Embryonic facial prominence (tissue), 1 donor: ENCODE results near the gene BMP6.

Experiments used
- DNase-seq: peaks from one replicate; pipeline ENCODE4 v3.0.0-alpha.2; 2016; ENCODE audit errors: extremely low spot score

BMP6 gene

DNA sequence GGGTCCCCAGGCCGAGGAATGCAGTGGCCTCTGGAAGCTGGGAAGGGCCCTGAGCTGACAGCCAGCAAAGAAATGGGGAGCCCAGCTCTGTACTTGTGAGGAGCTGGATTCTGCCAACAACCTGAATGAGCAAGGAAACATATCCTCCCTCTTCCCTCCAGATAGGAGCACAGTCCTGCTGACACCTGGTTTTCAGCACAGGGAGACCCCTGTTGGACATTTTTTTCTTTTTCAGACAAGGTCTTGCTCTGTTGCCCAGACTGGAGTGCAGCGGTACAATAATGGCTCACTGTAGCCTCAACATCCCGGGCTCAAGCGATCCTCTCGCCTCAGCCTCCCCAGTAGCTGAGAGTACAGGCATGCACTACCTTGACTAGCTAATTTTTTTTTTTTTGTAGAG, 21.5 kb downstream of the BMP6 start:
- no peak for DNase-seq

DNA sequence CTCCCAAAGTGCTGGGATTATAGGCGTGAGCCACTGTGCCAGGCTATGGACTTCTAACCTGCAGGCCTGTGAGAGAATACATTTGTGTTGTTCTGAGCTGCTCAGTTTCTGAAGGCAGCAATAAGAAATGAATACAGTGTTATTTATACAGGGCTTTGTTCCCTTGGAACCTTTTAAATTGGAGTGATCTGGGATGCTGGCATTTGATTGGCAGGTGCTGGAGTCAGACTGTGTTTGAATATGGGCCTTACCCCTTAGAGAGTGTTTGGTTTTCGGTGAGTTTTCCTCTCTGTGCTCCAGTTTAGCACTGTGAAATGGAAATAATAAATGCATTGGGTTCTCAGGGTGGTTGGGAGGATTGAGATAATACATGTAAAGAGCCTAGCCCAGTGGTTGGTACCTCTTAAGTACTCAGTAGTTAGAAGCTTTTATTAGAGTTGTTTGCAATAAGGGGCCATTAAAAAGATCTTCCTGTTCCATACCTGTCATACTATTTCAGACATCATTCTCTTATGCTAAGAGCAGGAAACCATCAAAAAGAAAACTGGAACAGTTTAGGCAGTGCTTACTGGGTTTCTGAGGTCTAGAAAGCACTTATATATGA, 22.1 kb downstream of the BMP6 start:
- no peak for DNase-seq

DNA sequence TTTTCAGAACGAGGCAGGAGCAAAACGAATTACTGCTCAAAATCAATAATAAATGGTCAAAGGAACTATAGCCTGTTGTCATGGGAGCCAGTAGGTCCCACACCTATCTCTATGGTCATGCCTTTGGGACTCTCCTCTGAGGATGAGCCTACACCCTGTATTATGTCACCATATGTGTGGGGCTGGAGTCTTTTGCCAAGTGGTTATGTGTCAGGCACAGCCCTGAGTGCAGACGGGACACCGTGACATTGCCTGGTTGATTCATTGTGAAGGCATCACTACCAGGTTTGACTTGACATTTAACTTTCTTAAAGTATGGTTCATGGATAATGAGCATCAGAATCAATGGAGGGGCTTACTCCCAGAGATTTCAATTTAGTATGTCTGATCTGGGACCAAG, 23.6 kb downstream of the BMP6 start:
- no peak for DNase-seq

DNA sequence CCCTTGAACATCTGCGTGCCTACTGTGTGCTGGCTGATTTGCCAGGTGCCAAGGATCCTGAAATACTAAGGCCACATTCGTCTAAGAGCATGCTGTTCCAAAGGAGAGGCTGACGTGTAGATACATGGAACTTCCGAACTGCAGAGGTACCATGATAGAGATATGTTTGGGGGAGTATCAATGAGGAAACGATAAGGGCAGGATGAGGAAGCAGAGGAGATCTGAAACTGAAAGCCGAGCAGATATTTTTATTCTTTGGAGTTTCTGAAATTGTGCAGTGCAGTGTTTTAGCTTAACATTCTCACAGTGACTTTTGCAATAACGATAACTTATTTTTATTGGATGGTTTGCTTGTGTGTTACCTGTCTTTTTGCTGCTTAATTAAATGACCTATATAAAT, 24.3 kb downstream of the BMP6 start:
- DNase-seq: no peak

DNA sequence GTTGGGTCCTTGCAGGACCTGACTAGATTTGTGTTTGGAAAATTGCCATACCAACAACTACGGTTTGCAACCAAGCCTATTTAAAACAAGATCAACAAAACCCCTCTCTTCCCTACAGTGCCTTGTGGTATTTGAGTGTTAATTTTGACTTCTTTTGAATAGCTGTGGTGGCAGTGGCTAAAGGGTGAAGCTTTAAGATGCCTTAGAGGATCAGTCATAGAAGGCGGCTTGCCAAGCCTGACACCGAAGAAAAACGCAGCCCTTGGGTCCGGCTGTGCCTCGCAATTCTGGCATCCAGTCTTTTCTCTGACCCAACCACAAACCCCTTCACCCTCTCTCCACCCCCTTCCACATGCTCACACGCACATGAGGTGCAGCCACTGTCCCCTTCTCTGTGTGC, 32.6 kb downstream of the BMP6 start:
- DNase-seq: no peak

DNA sequence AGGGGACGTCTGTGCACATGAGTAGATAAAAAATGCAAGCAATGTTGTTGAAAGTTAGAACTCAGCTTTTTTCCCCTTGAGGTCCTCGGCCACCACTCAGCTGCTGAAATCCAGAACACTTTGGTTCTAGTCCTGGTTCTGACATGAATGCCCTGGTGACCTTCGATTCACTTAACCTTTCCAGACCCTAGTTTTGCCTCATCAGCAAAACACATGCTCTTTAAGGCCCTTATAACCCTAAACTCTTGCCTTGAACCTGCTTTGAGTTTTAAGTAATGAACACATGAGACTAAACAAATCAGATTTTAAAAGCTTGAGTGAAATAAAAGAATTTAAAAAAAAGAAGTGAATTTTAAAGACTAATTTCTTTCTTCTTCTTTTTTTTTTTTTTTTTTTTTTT, 33.4 kb downstream of the BMP6 start:
- DNase-seq: no peak

DNA sequence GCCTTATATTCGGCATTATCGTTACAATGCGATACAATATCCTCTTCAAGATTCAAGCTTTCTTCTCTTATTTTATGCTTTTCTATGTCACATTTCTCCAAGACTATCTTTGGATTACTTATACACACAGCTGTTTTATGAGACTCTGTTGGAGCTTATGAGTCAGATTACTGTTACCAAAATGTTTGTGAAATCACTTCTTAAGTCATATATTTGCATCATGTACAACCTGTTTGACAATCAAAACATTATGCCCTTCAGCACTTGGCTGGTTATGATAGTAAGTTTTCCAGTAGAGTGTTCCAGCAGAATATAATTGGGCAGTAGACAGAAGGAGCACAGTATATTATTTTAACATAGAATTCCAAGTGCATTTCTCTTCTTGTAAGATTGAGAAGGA, 35.2 kb downstream of the BMP6 start:
- no peak for DNase-seq

DNA sequence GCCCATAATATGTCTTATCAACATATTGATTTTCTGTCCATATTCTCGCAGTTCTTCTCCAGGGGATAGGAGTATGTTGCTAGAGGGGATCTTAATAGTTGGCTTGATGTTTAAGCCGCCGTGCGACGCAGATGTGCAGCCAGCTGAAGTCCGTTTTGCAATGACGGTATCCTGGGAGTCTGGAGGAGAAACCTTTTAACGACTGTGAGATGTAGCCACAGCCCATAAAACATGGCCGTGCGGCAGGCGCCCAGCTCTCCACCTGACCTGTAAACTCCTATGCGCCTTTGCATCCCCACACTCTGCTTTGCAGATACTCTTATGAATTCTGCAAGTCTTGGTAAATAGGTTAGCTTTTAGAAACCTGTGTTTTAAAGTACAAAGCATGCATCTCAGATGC, 36.9 kb downstream of the BMP6 start:
- DNase-seq: no peak

DNA sequence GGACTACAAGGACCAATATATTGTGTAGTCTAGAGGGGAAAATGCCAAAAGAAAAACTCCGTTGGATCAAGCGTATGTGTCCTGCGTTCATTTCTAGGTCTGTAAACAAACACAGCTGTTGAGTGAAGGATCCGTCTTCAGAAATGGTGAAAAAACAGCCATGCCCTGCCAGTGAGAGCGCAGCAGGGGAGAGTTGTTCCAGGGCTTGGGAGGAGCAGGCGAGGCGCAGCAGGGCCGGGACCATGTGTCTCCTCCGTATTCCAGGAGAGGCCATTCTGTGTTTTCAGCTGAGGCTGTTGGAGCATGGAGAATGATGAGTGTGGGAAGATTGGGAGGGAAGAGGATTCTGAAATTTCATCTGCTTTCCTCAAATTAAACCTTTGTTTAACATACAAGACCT, 38.0 kb downstream of the BMP6 start:
- DNase-seq: no peak

DNA sequence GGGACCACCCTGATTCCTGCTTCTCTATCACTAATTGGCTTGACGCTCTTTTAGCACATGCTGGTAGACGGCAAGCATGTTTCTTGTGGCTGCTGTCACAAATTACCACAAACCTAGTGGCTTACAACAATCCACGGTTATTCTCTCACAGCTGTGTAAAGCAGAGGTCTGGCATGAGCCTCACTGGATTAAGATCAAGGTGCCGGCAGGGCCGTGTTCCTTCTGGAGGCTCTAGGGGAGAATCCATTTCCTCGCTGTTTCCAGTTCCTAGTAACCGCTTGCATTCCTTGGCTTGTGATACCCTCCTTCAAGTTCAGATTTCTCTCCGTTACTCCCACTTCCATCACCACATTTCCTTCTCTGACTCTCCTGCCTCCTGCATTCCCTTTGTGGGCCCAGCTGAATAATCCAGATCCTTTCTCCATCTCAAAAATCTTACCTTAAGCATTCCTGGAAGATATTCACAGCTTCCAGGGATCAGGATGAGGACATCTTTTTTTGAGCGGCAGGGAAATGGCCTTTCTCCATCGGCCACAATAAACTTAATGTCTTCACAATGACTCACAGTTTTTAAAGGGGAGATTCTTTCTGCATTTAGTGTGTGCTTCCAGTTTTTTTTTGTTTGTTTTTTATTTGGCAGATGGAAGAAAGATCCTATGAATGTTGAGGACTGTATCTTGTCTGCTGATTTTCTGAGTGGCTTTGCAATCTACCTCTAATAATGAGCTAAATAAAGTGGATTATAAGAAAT, 39.9 kb downstream of the BMP6 start:
- no peak for DNase-seq

DNA sequence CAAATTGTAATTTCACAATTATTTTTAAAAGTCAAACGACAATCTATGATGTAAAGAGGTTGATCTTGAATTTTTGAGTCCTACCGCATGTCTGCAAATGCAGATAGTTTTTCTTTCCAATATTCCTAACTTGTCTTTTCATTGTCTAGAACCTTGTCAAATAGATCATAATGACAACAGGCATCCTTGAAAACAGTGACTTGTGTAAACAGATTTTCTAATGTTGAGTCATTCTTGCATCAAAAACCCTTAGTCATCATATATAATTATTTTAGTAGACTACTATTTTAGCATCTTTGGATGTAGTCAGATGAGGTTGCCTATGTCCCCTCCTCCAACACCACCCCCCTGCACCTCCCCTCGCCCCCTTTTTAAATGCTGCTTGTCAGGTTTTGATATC, 43.8 kb downstream of the BMP6 start:
- no peak for DNase-seq

DNA sequence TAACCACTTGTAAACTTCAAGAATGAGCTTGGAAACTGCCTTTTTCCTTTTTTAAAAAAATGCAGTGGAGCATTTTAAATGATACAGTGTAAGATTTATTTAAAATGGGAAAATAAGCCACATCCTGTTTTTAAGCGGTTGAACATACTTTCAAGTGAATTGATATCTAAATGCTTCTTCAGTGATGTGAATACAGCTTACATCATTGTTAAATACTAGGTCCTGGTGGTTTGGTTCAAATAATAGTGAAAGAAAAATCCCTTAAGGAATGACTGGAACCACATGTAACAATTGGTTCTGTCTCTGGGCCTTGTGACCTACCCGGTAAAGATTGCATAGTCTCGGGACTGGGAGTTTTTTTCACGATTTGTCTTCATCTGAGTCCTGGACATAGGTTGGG, 44.2 kb downstream of the BMP6 start:
- DNase-seq: no peak

DNA sequence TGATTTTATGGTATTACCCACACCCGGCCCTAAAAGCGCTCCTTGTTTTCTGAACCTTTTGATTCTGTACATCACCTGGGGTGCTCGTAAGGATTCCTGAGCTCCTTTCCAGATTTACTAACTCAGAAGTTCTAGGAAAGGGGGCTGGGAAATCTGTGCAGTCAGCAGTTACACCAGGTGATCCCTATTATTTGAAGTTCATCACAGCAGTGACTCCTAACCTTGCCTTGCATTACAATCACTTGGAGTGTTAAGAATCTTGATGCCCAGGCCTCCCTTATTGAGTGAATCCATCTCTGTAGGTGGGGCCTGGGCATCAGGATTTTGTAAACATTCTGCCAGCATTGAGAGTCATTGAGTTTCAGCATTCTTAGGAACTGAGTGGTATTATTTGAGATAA, 44.7 kb downstream of the BMP6 start:
- DNase-seq: no peak

DNA sequence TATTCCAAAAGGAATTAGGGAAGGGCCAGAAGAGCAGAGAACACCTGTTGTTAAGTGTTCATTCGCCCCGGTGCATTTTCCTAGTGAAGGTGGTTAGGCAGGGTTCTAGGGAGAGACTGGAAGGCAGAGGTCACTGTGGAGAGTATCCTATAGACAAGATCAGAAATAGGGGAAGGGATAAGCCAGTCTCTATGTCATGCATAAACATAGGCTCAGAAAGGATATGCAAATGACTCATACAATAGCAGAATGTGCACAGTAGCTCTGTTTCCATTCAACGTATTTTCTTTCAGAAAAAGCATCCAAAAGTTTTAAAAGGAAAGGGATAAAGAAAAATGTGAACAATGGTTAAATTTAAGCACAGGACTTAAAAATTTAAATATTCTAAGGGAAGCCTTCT, 47.4 kb downstream of the BMP6 start:
- DNase-seq: no peak

DNA sequence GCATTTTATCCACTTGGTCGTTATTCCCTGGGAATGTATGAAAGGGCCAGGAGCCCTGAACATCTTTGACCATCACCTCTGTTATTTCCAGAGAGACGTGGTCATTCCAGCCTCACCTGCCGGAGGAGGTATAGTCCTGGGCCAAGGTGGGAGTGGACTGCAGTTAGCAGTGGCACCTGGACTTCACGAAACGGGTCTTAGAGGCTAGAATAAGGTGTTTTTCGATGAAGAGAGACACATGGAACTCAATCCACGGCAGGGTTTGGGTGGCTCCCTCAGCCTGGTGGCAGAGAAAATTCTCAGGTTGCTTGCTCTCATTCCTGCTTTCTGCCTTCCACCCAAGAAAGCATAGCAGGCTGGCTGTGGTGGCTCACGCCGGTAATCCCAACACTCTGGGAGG, 48.0 kb downstream of the BMP6 start:
- DNase-seq: no peak

DNA sequence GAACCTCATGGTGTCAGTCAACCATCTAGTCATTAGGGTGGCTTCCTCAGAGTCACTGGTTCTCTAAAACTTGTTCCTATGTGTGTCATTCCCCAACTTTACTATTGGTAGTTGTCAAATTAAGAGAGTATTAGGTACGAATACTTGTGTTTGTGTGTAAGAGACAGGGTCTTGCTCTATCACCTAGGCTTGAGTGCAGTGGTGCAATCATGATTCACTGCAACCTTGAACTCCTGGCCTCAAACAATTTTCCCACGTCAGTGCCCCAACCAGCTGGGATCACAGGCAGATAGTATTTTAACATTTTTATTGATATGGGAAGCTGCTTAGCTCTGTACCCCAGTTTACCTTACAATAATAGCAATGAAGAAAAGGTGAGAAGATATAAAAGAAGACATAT, 50.6 kb downstream of the BMP6 start:
- DNase-seq: no peak

DNA sequence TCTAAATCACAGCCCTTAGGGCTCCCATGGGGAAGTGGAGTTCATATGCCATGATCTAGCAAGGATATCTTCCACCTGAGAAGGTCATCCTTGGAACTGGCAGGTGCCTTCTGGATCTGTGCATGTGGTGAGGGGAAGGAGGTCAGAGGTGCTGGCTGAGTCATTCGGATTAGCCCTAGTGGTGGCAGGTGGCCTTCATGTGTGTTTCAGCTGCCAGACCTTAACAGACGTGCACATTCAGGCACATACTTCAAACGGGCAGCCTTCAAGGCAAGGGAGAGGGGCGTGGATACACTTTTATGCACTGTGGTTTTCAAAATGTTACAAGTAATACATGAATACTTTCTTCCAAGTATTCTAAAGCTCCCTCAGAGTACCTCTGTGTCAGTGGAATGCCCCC, 51.2 kb downstream of the BMP6 start:
- DNase-seq: no peak

DNA sequence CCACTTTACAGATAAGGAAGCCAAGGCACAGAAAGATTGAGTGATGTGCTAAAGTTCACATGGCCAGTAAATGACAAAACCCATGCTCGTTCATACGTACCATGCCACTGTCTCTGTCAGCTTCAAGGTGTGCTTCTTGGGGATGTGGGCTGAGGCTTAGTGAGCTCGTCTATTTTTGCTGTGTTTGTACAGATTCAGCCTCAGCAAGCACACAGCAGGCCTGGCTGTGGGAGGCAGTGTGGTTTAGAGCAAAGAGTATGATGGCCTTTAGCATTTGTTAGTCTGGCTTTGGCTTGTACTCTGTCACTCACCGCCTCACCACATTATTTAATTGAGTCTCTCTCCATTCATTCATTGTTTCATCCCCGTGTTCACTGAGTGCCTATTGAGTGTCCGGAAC, 55.3 kb downstream of the BMP6 start:
- no peak for DNase-seq

DNA sequence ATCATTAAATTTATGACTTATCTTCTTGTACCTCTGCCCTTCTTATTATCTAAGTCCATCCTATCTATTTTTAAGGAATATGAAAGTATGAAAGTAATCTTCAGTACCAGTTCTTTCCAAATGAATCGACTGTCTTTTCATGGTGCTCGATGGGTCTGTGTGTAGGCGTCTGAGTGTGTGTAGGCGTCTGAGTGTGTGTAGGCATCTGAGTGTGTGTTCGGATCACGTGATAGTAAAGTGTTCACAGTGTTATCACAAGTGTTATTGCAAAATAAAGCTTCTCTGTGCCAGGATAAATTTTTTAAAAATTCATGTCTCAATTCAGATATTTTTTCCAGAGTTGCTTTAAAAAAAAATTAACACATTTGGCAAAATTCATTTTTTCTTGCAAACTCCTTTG, 58.3 kb downstream of the BMP6 start:
- no peak for DNase-seq

DNA sequence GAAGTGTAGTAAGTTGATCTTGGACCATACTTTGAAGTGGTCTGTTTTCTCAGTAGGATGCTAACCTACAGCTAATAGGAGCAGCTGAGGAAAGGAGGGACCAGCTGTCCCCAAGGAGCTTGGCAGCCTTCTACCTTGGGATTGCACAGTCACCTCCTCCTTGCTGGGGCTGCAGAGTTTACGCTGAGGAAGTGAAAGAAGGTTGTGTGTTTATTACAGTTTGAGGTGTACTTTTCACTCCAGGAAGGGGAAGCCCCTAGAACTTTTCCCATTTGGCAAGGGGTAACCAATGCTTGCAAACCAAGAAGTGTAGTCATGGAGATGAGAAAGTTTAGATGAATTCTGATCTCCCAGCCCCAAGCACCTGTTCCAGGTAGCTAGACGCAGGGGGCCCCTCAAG, 58.8 kb downstream of the BMP6 start:
- DNase-seq: no peak

DNA sequence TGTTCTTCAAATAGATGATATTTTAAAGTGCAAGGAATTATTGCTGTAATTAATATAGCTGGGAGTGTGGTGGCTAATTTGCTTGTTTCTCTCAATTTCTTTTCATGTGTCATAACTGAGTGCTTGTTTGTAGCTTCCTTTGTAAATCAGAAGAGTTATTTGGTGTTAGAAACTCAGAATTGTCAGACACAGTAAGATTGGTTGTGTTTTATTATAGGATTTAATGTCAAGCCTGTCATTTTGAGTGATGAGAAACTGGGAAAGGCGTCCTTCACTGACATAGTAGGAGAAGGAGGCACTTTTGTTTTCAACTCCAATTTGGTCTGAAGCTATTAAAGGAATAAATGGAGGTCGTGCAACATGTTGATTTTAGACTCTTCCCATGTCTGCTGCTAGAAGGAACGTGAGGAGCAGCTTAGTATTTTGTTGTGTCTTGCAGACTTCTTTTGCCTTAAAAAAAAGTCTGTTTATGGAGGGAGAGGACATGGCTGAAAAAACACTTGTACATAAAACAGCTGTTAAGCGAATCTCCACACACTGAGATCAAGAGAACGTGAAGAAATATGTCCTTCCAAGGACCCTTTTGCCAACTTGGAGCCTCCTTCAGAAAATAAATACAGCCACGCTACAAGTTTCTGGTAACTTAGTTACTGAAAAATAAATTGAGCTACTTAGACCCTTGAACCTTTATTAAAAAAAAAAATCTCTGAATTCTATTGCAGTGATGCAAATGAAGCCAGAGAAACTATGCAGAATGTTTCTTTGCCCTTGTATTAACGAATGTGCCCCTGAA, 59.5 kb downstream of the BMP6 start:
- DNase-seq: no peak

DNA sequence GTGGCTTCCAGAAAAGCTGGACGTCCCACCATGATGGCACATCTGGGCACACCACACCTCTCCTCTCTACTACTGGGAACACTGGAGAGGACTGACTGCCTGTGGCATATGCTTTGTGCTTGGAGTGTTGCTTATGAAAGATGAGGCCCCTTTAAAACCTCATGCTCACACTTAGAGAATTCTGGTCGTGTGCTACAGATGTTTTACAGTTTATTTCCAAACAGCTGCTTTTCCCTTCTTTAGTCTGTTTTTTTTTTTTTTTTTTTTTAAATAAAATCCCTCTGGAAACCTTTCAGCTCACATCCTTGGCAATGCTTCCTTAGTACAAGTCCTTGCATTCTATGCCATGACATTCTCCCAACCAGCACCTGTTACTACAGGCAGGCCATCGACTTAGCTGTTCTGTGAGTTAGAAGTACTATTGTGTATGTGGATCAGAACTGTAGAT, 60.3 kb downstream of the BMP6 start:
- no peak for DNase-seq

DNA sequence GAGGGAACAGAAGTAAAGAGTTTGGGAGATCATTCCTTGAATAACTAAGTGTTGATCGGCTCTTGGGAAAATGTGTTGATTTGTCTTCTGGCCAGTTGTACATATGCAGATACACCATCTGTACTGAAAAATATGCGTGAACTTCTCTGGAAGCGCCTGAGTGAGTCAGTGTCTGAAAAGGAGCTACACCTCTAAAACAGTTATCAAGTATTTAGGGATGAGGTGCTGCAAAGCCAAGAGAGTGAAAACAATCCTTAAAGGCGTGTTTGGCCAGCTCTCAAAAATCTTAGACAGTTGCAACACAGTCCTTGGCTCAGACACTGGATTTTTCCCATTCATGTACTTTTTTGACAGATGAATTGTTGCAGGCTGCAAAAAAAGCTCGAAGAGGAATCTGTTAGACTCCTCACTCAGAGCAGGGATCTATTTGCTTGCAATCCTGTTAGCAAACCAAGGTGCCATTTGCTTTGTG, 61.3 kb downstream of the BMP6 start:
- no peak for DNase-seq
